Urothelium cell line (cell line): ENCODE data around the gene APBA1.

Experiments used
- DNase-seq: peaks from one replicate; pipeline ENCODE4 v3.0.0; 2011; ENCODE audit warnings: low spot score, mixed read lengths
- FAIRE-seq: peaks from 2 replicates; lab custom pipeline; 2011; peaks lifted over from hg19 to GRCh38; lab: Jason Lieb, UNC

The APBA1 gene

DNA sequence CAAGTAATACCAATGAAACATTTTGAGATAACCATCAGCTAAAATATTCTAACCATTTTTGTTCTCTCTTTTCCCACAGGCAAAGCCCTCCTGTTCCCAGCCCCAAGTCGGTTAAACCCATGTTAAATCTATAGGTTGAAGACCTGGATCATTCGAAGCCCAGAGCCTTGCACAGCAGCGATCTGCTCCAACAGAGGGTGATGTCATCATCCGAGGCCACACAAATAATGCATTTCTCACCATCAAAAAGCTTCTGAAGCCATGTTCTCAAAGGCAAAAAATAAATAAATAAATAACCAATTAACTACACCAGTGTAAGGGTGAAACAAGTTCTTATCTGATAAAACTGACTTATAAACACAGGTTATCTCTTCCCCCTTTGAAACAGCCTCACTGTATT lies 178.0 kb downstream of the APBA1 start:
- no peak for FAIRE-seq
- DNase-seq, result no peak

- FAIRE-seq, result no peak
Measured at GRCh38 chr9:69486498-69486897, 185.7 kb downstream of the APBA1 start.

GRCh38 chr9:69485466-69485865 lies 186.7 kb downstream of the APBA1 start:
- no peak for FAIRE-seq

More at GRCh38 chr9:69486498-69486897, 185.7 kb downstream of the APBA1 start:
- DNase-seq, result no peak

DNA sequence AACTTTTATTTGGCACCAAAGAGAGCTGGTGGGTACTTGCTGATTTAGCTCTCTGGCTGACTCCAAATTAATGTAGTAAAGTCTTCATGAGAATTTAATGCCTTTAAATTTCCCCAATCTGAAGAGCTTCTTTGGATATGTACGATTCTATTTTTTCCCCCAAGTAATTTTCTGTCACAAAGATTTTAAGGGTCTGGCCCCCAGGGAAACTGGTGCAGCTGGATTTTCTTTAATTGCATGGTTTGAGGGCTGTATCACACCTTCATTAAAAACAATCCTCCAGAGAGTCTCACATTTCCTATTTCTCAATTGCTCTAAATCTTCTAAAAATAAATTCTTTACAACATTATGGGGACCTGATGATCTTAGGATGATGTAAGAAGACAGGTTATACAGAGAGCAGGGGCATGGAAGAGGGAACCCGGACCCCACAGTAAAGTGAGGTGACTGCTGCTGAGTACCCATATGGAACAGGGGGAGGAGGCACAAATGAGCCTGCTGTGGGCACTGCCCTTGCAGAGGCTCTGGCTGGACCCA lies 188.2 kb downstream of the APBA1 start:
- DNase-seq, result no peak
- FAIRE-seq, result no peak

More at GRCh38 chr9:69485466-69485865, 186.7 kb downstream of the APBA1 start:
- DNase-seq, result no peak

DNA sequence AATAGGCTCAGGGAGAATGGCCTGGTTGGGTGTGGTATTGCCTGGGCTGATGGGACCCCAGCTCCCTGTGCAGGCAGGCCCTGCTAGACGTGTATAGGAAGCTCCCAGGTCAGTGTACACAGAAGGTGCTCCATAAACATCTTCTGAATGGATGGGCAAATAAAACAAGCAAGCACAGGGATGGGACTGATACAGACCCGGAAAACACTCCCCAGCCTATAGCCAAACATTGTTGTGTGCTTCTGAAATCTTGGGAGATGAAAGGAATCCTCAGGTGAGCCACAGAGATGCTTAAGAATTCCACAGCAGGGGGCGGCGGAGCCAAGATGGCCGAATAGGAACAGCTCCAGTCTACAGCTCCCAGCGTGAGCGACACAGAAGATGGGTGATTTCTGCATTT lies 195.4 kb downstream of the APBA1 start:
- FAIRE-seq, result no peak
- DNase-seq, result no peak

- DNase-seq, result no peak
- FAIRE-seq, result no peak
Measured at GRCh38 chr9:69476016-69476415, 196.2 kb downstream of the APBA1 start.

DNA sequence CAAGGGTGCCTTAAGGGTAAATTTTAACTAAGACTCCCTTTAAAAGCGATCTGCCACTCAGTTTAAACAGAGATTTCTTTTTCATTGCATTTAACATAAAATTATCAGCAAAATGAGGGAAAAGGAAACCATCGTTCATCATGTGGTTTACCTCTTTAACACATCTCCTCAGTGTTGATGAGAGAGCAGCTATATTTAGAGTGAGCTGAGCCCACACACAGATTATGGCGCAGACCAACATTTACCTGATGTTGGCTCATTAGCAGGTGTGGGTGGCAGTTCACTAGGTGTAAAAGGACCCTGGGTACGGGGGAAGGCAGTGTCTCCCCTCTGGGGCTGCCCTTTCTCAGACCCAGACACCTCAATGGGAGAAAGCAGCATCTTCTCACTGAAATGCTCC lies 197.3 kb downstream of the APBA1 start:
- DNase-seq (no peak), FAIRE-seq (no peak)

DNA sequence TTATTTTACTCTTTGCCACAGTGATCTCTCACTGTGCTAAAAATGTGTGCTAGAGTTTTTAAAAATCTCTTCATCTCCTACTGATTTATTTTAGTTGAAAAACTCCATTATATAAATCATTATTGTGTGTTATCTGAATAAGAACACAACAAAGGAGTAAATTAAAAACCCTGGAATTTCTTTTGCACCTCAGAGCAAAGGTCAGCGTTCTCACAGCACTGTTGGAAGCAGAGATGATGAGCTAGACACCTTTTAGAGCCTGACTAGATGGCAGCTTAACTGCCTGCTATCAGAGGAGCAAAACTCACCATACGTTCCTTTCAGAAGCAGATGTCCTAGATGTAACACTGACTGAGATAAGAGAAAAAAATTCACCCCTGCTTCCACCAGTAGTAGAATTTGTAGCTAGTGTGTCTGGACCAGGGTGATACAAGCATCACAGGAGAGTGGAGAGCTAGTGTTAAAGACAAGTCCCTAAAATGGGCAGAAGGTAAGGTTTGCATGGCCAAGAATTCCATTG lies 200.0 kb downstream of the APBA1 start:
- no peak for FAIRE-seq
- no peak for DNase-seq

GRCh38 chr9:69471433-69471832 lies 200.7 kb downstream of the APBA1 start:
- FAIRE-seq (no peak), DNase-seq (no peak)

DNA sequence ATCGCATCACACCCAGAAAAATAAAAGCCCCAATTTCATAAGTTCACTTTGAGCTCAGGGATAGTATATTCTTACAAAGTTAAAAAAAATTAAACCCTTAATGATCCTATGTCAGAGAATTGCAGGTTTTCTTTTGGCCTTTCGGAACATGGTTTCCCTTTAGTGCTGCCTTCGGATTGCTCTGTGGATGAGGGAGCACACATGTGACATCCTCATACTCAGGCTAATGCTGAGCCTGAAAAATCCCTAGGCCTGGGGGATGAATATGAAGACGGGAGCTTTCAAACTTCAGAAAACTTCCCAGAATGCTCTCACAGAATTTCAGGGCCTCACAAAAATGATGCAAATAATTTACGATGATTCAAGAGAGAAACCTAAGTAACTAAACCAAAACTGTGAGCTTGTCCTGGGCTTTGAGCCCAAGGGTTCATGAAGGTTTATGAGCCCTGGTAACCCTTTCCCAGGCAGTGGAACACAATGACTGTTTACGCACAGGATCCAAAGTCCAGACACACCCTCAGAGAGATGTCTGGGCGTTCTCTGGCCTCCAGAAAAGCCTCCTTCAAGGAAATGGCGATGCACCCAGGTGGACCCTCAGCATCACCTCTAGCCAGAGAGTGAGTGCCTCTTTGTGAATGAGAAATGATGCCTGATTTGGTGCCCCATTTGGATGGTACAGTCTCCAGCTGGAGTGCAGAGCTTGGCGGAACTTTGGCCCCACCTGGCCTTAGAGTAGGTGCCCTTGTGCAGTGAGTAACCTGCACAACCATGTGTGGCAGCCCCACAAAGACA lies 201.8 kb downstream of the APBA1 start:
- no peak for FAIRE-seq
- DNase-seq, result no peak

DNA sequence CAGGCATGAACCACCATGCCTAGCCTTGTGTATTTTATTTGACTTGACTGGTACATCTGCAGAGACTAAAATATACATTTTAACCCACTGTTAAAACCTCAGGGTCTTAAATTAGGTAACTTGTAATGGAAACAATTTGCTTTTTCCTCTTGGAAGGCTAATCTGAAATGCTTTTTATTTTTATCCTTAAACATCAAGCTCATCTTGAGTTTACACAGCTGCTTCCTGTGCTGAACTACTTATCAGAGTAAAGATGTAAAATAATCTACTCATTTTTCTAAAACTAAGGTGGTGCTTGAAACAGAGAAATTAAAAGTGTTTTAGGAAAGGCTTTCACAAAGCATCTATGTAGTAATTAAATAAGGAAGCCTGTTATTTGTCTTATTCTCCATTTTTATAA lies 203.0 kb downstream of the APBA1 start:
- DNase-seq (no peak), FAIRE-seq (no peak)

GRCh38 chr9:69468380-69468779 lies 203.8 kb downstream of the APBA1 start:
- no peak for DNase-seq
- FAIRE-seq, result no peak

GRCh38 chr9:69466151-69466550 lies 206.0 kb downstream of the APBA1 start:
- DNase-seq, result no peak
- no peak for FAIRE-seq

DNA sequence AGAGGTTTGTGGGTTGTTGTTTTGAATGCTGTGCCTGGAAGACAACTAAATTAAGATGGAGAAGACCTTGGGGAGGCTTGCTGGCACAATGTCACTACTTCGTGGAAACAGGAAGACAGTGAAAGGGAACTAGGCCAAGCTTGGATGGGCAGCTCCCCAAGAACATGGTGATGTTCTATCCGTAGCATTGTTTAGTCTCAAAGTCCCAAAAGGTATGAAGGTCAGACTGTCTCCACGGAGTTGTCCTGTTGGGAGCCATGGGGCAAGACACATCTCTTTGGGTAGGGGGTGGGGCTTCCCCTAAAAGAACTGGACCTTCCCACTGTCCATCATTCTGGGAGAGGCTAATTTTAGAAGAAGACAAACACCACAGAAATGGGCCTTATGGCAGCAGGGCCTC lies 206.7 kb downstream of the APBA1 start:
- no peak for DNase-seq
- FAIRE-seq, result no peak

DNA sequence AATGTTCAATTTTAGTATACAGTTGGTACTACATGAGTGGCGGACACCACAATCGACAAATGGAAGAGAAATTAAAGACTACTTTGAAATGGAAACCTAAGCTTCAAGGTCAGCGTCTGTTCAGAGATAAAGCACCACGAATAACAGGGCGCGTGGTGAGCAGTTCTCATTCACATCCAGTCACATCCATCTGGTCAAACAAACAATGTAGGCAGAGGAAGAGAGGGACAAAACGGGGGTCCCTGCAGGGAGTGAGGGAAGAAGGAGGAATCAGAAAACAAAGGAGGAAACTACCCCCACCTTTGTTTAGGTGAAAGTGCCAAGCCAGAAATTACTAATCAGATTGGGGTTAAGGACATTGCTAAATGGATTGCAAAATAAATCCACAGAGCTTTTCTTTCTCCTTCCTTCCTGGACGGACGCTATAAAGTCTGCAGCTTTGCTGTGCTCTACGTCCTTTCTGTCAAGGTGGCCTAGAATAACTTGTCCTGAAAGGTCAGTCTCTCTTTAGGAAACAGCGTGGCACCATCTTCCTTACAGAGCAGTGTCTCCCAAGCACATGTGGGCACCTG lies 208.6 kb downstream of the APBA1 start:
- FAIRE-seq, result no peak
- DNase-seq, result no peak

- no peak for FAIRE-seq
- DNase-seq, result no peak
Measured at GRCh38 chr9:69462394-69462793, 209.8 kb downstream of the APBA1 start.

DNA sequence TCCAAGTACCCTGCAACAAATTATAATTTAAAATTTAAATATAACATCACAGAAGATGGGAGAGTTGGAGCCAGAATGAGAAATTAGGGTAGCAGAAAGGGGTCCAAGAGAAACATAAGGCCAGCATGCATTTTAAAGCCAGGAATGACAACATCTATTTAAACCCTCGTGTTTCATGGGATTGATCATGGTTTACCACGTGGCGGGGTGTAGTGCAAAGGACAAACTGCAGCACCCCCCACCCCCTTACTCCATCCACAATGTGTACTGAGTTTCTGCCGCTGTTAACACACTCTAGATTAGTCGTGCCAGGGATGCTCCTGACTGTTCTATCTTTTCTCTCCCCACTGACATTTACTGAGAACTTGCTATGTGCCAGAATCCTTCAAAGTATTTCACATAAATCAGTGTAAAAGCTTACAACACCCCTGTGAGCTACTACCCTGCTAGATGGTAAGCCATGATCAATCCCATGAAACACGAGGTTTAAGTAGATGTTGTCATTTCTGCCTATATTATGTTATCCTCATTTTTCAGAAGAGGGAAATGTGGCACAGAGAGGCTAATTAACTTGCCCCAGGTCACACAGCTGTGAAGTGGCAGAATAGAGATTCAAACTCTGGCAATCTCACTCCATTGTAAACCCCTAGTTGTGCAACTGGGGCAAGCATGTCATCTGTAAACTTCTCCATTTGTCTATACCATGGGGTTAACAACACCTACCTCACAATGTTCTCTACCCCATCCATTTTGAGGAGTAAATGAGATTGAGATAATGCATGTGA lies 210.9 kb downstream of the APBA1 start:
- FAIRE-seq (no peak), DNase-seq (no peak)

DNA sequence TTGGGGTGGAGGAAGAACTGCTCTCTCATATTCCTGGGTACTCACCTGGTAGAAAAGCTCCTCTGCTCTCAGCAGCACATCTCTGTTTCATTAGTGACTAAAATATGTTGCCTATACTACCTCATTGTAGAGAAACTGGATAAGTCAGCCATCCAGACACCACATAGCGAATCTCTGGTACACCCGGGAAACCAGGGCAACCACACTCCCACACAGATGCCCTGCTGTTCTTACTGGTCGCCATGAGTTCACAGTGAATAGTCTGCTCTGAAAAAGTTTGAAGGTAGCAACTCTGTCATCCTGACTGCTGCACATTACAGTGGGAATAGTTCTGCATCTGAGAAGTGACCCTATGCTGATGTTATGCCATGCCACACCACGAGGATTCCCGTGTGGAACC lies 212.2 kb downstream of the APBA1 start:
- FAIRE-seq, result no peak
- DNase-seq, result no peak

GRCh38 chr9:69458176-69458575 lies 214.0 kb downstream of the APBA1 start:
- DNase-seq, result no peak
- no peak for FAIRE-seq

GRCh38 chr9:69456201-69456600 lies 216.0 kb downstream of the APBA1 start:
- DNase-seq (no peak), FAIRE-seq (no peak)

GRCh38 chr9:69455311-69455710 lies 216.9 kb downstream of the APBA1 start:
- no peak for FAIRE-seq
- DNase-seq, result no peak
